GM12878 (cell line): ENCODE measurements around the gene MBD3L5. TPM values are rescaled to one million over a fixed set of nuclear protein-coding genes. Genes with fewer than 3 reads are reported as not detected.

Experiments
- ATAC-seq: fragments of 200-7000 bp; cut with Tn5 transposase; 3 replicates; pipeline ENCODE4 v1.9.1; 2020; ENCODE audit warnings: mild to moderate bottlenecking, moderate library complexity
- BruUV-seq: library from RNA; stranded (reverse); fragments of 400-500 nt; replicated peaks from 2 replicates; lab custom pipeline; 2021; lab: Mats Ljungman, UMichigan
- CTCF ChIA-PET: fragments of 300-600 bp; sonication (Branson Sonifier 250); formaldehyde crosslinking; extraction: SDS; loops from one replicate; lab custom pipeline; 2021; ENCODE audit warnings: inconsistent platforms; lab: Yijun Ruan, JAX
- POLR2A ChIA-PET: fragments of 350-600 bp; formaldehyde crosslinking; extraction: SDS; loops from one replicate; lab custom pipeline; 2021; ENCODE audit warnings: inconsistent platforms; lab: Charles Lee
- RAD21 ChIA-PET: fragments of 300-600 bp; sonication (Branson Sonifier 250); formaldehyde crosslinking; loops from one replicate; lab custom pipeline; 2023; ENCODE audit warnings: antibody characterized with exemption; ENCODE audit not compliant: unreplicated experiment; lab: Charles Lee
- SMC1A ChIA-PET: fragments of 300-600 bp; sonication (Branson Sonifier 250); formaldehyde crosslinking; loops from one replicate; lab custom pipeline; 2023; ENCODE audit not compliant: unreplicated experiment, uncharacterized antibody; lab: Charles Lee
- DNase-seq: peaks from one replicate; pipeline ENCODE4 v3.0.0-alpha.2; 2011; ENCODE audit warnings: low read depth, low spot score
- FAIRE-seq: peaks from 3 replicates; lab custom pipeline; 2011; peaks lifted over from hg19 to GRCh38; lab: Jason Lieb, UNC
- H2AFZ ChIP-seq: 2 replicates; pipeline ENCODE4 v1.6.0; 2011; ENCODE audit warnings: low read depth, low read length, control low read depth; ENCODE audit not compliant: control insufficient read depth
- H3K27ac ChIP-seq: 2 replicates; pipeline ENCODE4 v1.5.1; 2011; ENCODE audit warnings: control low read depth; ENCODE audit not compliant: control insufficient read depth, insufficient read depth
- H3K27me3 ChIP-seq, 2 experiments: replicated peaks in 1 of 2; 2 replicates each; pipeline versions ENCODE4 v1.6.0 to v1.6.1; 2011; ENCODE audit warnings: low read length in 1 of 2; ENCODE audit not compliant: control insufficient read depth in 2 of 2, insufficient read depth in 2 of 2
- H3K36me3 ChIP-seq, 2 experiments: 2 replicates each; pipeline ENCODE4 v1.5.1; 2011; ENCODE audit warnings: low read length in 1 of 2; ENCODE audit not compliant: control insufficient read depth in 2 of 2, insufficient read depth in 2 of 2
- H3K4me1 ChIP-seq: 2 replicates; pipeline ENCODE4 v1.6.1; 2011; ENCODE audit warnings: mild to moderate bottlenecking, low read length, moderate library complexity, mixed read lengths; ENCODE audit not compliant: control insufficient read depth, insufficient read depth
- H3K4me2 ChIP-seq: 2 replicates; pipeline ENCODE4 v1.6.0; 2011; ENCODE audit warnings: control low read depth; ENCODE audit not compliant: control insufficient read depth, insufficient read depth
- H3K4me3 ChIP-seq: fragments of 200-600 bp; sonication (generic); 2 replicates; pipeline ENCODE4 v1.5.1; 2016
- H3K79me2 ChIP-seq: 2 replicates; pipeline ENCODE4 v1.6.0; 2011; ENCODE audit warnings: low read length; ENCODE audit not compliant: control insufficient read depth, insufficient read depth
- H3K9ac ChIP-seq: 2 replicates; pipeline ENCODE4 v1.8.0; 2011; ENCODE audit warnings: low read length, control low read depth, mixed read lengths; ENCODE audit not compliant: control insufficient read depth, insufficient read depth
- H3K9me3 ChIP-seq: replicated peaks from 3 replicates; pipeline ENCODE4 v1.5.1; 2011; ENCODE audit warnings: mild to moderate bottlenecking, low read length; ENCODE audit not compliant: control insufficient read depth, insufficient read depth
- H4K20me1 ChIP-seq: 2 replicates; pipeline ENCODE4 v1.6.0; 2011; ENCODE audit not compliant: control insufficient read depth, insufficient read depth
- ASH2L ChIP-seq: fragments of 300-600, 200-600 bp; sonication (generic); IDR thresholded peaks from 2 replicates; pipeline ENCODE4 v1.6.1; 2017; ENCODE audit warnings: low read depth, mild to moderate bottlenecking, borderline replicate concordance
- CBFB ChIP-seq: IDR thresholded peaks from 2 replicates; pipeline ENCODE4 v1.6.1; 2016; ENCODE audit warnings: antibody characterized with exemption, low read depth
- FOS ChIP-seq: IDR thresholded peaks from 3 replicates; pipeline ENCODE4 v1.6.1; 2011; ENCODE audit warnings: borderline replicate concordance; ENCODE audit not compliant: insufficient read length; ENCODE audit errors: extremely low read depth
- MYC ChIP-seq: IDR thresholded peaks from 2 replicates; pipeline ENCODE4 v1.6.1; 2011; ENCODE audit warnings: mild to moderate bottlenecking, low read length, moderate library complexity, inconsistent platforms; ENCODE audit not compliant: insufficient read depth, insufficient replicate concordance, insufficient read length, severe bottlenecking
- NFYA ChIP-seq: IDR thresholded peaks from 2 replicates; pipeline ENCODE4 v1.6.1; 2011; ENCODE audit warnings: low read depth, mild to moderate bottlenecking, low read length, improper control_type of control experiment, borderline replicate concordance
- NKRF ChIP-seq: fragments of 450-650 bp; conservative IDR thresholded peaks from 2 replicates; pipeline ENCODE4 v1.6.1; 2017; ENCODE audit warnings: mild to moderate bottlenecking, moderate library complexity
- PAX8 ChIP-seq: fragments of 450-650 bp; IDR thresholded peaks from 2 replicates; pipeline ENCODE4 v1.6.1; 2017; ENCODE audit warnings: mild to moderate bottlenecking, moderate library complexity
- PBX3 ChIP-seq: IDR thresholded peaks from 2 replicates; pipeline ENCODE4 v1.6.1; 2011; ENCODE audit warnings: mild to moderate bottlenecking, low read depth, low read length, moderate library complexity; ENCODE audit not compliant: insufficient replicate concordance
- PKNOX1 ChIP-seq: fragments of 450-650 bp; IDR thresholded peaks from 2 replicates; pipeline ENCODE4 v1.6.1; 2016; ENCODE audit warnings: mild to moderate bottlenecking
- POLR2AphosphoS5 ChIP-seq: IDR thresholded peaks from 2 replicates; pipeline ENCODE4 v1.6.1; 2011; ENCODE audit warnings: mild to moderate bottlenecking, low read length, inconsistent platforms
- PRDM15 ChIP-seq: fragments of 450-650 bp; formaldehyde crosslinking; IDR thresholded peaks from 2 replicates; pipeline ENCODE4 v1.4.0; 2020; ENCODE audit warnings: mild to moderate bottlenecking, moderate library complexity
- RAD51 ChIP-seq: fragments of 450-650 bp; IDR thresholded peaks from 2 replicates; pipeline ENCODE4 v1.6.1; 2016; ENCODE audit warnings: moderate library complexity, mild to moderate bottlenecking, inconsistent platforms
- RFX5 ChIP-seq: IDR thresholded peaks from 2 replicates; pipeline ENCODE4 v1.6.1; 2011; ENCODE audit warnings: low read depth, low read length, improper control_type of control experiment
- RUNX3 ChIP-seq: IDR thresholded peaks from 2 replicates; pipeline ENCODE4 v1.6.1; 2012; ENCODE audit warnings: low read length, inconsistent platforms
- SIN3A ChIP-seq: IDR thresholded peaks from 2 replicates; pipeline ENCODE4 v1.6.1; 2012; ENCODE audit warnings: low read depth, low read length, improper control_type of control experiment
- STAT1 ChIP-seq: fragments of 450-650 bp; conservative IDR thresholded peaks from 2 replicates; pipeline ENCODE4 v1.6.1; 2014; ENCODE audit warnings: antibody characterized with exemption, mild to moderate bottlenecking
- TARDBP ChIP-seq: IDR thresholded peaks from 2 replicates; pipeline ENCODE4 v1.6.1; 2016; ENCODE audit warnings: borderline replicate concordance
- ZNF207 ChIP-seq: fragments of 450-650 bp; IDR thresholded peaks from 2 replicates; pipeline ENCODE4 v1.6.1; 2014; ENCODE audit warnings: antibody characterized with exemption, mild to moderate bottlenecking, borderline replicate concordance
- WGBS: methylation state at CpG from one replicate; pipeline ENCODE4 v1.1.6; 2016; ENCODE audit warnings: low lambda C conversion rate; ENCODE audit not compliant: insufficient replicate concordance, insufficient coverage; ENCODE audit errors: missing lambda C conversion rate; 5-methylcytosine and 5-hydroxymethylcytosine counted together
- in situ Hi-C: fragments of 300-500 bp; cut with MboI; formaldehyde crosslinking; loops from 9 replicates; pipeline ENCODE4 v1.14.3; 2018; ENCODE audit warnings: mixed read lengths
- intact Hi-C: fragments of 100-400 bp; cut with micrococcal nuclease; formaldehyde crosslinking; loops from one replicate; pipeline ENCODE4 v1.14.2; 2022; ENCODE audit not compliant: unreplicated experiment
- polyA plus RNA-seq, 11 experiments: library from polyadenylated mRNA; depleted of rRNA in 4 of 11; unstranded in 6 of 11; stranded (reverse) in 5 of 11; fragments of >200 nt; fragmentation: Nextera tagmentation in 4 of 11; fragmentation: Illumina TruSeq in 1 of 11; extraction: Ambion mirVana in 4 of 11; extraction: Trizol in 1 of 11; gene quantifications; 1 replicate in 1 of 11; 2 replicates in 10 of 11; pipeline versions ENCODE4 v1.2.1 to v1.2.3, GENCODE V29; 2011 to 2016; ENCODE audit warnings: inconsistent platforms in 2 of 11, missing spikeins in 2 of 11, low read depth in 1 of 11
- total RNA-seq, 4 experiments: library from RNA; depleted of rRNA in 3 of 4; stranded (reverse); fragments of >200 nt in 3 of 4; fragmentation: Illumina TruSeq in 1 of 4; extraction: Trizol in 1 of 4; gene quantifications; 2 replicates each; pipeline versions ENCODE4 v1.2.1 to v1.2.3, GENCODE V29; 2013 to 2021

Gene MBD3L5
- total and polyA plus RNA-seq, 10 of the 15 experiments (the other 5 are each of a cell fraction or from before 2014, with no cell fraction given), result not detected

- no peak overlapping the region for H3K4me3 ChIP-seq
- ATAC-seq (no peak), DNase-seq (no peak), FAIRE-seq (no peak)
- CTCF ChIA-PET, result interaction anchor here (1.0 to 1.1 kb wide), 2 partner anchors 55 to 103 kb away, joined by 3 read pairs; no protein-coding TSS in a partner anchor
- peaks cover 2% of the 10 kb centered on the region; the same call in 2 of the 3 replicates for H3K9me3 ChIP-seq
- H3K27ac ChIP-seq, result no peak overlapping the region
- in situ Hi-C loops (no loop called here), intact Hi-C loops (no loop called here)
- no peak overlapping the region for H2AFZ ChIP-seq
- H4K20me1 ChIP-seq, result no peaks in the 10 kb centered on the region
- H3K4me2 ChIP-seq, result no peak overlapping the region
- no peaks in the 10 kb centered on the region for H3K4me1 ChIP-seq
- H3K9ac ChIP-seq, result no peak overlapping the region
- 68% methylated on average over 2 of the region's 2 CpGs for WGBS
- peaks cover 12% of the 10 kb centered on the region for H3K79me2 ChIP-seq
- POLR2A ChIA-PET, result no interaction called here
- no peaks in the 10 kb centered on the region for H3K27me3 ChIP-seq
- SMC1A ChIA-PET, result no interaction called here
- RAD21 ChIA-PET, result interaction anchor here (1.8 to 2.3 kb wide), 3 partner anchors 67 to 141 kb away, joined by 5 to 14 read pairs (median 8); no protein-coding TSS in a partner anchor
- BruUV-seq, result no TSS peak
- H3K36me3 ChIP-seq, result peaks cover 4 to 12% of the 10 kb centered on the region in 2 experiments
- TF ChIP-seq SIN3A (no peak), MYC (no peak), NKRF (no peak), PBX3 (no peak), ZNF207 (no peak), ASH2L (no peak), RAD51 (no peak), PRDM15 (CRISPR knock-in tag) (no peak), CBFB (no peak), PKNOX1 (no peak), NFYA (no peak), STAT1 (no peak), FOS (no peak), RFX5 (no peak), POLR2AphosphoS5 (no peak), TARDBP (no peak), PAX8 (no peak), RUNX3 (no peak)
These were observed 37.3 kb downstream of the MBD3L5 start for GRCh38 chr19:7067716-7068115.
